HG03354 (cell line): ENCODE measurements around the gene GFOD2.
"Not testable (repeated sequence)": the region's sequence is repeated elsewhere in the genome, so short reads cannot be mapped to it uniquely, and the experiment has no call there.

ENCODE experiments used
- ATAC-seq: cut with Tn5 transposase; IDR thresholded peaks from one replicate; pipeline ENCODE4 v1.9.1; 2021; ENCODE audit warnings: mild to moderate bottlenecking; ENCODE audit not compliant: unreplicated experiment, poor library complexity, severe bottlenecking

The GFOD2 gene

DNA sequence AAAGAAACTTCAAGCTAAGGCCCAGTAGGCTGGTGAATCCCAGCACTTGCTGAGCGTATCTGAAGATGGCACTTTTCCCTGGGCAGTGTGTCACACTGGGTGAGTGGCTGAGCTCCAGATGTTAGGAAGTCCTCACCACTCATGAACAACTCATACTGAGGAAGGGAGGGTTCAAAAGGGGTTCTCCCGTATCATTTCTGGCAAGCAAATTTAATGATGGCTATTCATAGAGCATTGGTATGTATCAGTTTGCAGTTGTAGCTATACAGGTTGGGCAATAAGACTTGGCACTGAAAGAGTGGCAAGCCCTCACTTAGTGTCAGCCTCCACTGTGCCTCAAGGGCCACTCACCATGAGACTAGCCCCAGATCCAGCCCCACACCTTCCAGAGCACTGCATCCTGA lies 10.7 kb downstream of the GFOD2 start:
- no peak for ATAC-seq

DNA sequence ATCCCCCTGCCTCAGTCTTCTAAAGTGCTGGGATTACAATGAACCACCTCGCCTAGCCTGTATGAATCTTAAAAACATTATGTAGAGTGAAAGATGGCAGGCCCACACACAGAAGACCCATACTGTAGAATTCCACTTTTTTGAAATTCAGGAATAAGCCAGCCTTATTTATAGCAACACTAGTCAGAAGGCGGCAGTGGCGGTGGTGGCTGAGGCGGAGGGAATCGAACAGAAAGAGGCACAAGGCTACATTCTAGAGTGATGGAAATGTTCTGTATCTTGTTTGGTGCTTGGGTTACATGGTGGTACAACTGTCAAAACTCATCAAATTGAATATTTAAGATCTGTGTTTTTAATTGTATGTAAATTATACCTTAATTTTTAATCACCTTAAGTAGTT lies 11.3 kb downstream of the GFOD2 start:
- ATAC-seq = no peak

DNA sequence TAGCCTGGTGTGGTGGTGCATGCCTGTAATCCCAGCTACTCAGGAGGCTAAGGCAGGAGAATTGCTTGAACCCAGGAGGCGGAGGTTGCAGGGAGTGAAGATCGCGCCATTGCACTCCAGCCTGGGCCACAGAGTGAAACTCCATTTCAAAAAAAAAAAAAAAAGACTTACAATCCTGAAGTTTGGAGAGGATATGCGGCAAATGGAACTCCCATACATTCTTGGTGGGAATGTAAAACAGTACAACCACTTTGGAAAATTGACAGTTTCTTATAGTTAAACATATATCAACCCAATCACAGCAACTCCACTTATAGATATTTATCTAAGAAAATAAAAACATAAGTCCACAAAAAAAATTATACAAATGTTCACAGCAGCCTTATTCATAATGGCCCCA lies 11.9 kb downstream of the GFOD2 start:
- no peak for ATAC-seq

DNA sequence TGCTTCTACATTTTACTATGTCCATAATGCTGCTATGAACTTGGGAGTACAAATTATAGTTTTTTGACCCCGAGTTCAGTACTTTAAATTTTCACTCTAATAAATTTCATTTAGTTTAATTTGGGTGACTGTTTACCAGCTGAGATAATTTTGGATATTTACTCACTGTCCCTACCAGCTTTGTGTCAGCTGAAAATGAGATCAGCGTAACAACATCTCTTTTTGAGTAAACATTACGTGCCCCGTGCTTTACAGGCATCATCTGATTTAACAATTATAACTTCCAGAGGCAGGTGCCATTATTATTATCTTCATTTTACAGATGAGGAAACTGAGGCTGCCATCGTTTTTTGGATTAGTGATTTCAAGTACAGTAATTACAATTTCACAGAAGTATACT lies 15.0 kb downstream of the GFOD2 start:
- ATAC-seq = no peak

DNA sequence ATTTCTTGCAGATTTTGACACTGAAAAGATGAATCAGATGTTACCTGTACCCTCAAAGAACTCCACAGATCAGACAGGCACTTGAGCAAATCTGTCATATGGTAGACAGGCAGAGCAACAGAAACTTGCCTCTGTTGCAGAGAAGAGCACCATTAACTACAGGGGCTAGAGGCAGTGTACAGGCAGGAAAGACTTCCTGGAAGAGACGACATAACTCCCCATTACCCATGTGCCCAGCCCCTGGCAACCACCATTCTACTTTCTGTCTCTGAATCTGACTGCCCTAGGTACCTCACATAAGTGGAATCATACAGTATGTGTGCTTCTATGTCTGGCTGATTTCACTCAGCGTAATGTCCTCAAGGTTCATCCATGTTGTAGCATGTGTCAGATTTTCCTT lies 15.5 kb downstream of the GFOD2 start:
- no peak for ATAC-seq

DNA sequence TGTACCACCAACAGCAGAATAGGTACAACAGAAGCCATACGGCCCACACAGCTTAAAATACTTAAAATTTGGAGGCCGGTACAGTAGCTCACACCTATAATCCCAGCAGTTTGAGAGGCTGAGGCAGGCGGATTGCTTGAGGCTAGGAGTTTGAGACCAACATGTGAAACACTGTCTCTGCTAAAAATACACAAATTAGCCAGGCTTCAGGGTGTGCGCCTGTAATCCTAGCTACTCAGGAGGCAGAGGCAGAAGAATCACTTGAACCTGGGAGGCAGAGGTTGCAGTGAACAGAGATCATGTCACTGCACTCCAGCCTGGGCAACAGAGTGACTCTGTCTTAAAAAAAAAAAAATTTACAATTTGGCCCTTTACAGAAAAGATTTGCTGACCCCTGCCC lies 17.0 kb downstream of the GFOD2 start:
- ATAC-seq = no peak

DNA sequence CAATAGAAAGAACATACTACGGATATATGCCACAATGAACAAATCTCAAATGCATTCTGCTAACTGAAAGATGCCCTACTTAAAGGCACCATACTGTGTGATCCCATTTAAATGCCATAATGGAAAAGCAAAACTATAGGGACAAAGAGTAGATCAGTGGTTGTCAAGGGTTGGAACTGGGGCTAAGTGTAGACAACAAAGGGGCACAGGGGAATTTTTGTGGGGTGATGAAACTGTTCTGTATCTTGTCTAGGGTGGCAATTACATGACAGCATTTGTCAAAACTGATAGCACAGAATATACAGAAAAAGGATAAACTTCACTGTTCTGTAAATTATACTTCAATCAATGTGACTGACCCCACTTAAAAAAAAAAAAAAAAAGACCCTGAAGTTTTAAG lies 17.7 kb downstream of the GFOD2 start:
- no peak for ATAC-seq

DNA sequence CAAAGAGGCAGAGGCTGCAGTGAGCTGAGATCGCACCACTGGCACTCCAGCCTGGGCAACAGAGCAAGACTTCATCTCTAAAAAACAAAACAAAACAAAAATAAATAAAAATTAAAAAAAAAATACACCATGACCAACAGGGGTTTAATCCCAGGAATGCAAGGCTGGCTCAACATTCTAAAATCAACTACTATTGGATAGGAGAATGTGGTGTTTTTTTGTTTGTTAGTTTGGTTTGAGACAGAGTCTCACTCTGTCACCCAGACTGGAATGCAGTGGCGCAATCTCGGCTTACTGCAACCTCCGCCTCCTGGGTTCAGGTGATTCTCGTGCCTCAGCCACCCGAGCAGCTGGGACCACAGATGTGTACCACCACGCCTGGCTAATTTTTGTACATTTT lies 19.9 kb downstream of the GFOD2 start:
- no peak for ATAC-seq

DNA sequence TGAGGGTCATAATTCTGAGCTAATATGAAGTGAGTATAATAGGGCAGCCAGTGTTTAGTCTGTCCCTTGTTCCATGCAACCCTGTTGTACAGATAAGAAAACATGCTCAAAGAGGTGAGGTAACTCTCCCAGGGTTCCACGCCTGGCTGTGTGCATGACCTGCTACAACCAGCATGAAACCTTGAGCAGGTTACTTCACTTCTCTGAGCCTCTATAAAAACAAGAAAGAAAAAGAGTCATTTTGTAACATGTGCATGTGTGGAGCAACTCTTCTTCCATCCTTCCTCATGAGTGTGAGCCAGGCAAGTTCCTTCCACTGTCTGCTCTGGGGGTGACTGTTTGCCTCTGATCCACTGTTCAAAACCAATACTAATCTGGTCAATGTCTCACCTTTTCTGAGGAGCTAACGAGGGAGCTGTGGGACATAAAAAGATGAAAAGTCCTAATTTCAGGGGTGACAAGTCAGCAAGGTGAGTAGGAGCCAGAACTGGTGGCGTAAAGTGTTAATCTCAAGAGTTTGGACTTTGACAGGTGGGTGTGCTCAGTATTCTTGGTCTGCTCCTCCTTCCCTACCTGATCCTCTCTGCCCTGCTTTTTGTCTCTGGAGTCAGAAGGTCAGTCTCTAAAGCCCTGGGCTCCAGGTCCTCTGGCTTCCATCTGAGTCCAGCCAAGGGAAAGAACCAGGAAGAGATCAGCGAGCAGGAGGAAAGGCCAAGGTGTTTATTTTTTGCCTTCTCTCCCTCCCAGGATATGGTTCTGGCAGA lies 21.5 kb downstream of the GFOD2 start:
- ATAC-seq = no peak

DNA sequence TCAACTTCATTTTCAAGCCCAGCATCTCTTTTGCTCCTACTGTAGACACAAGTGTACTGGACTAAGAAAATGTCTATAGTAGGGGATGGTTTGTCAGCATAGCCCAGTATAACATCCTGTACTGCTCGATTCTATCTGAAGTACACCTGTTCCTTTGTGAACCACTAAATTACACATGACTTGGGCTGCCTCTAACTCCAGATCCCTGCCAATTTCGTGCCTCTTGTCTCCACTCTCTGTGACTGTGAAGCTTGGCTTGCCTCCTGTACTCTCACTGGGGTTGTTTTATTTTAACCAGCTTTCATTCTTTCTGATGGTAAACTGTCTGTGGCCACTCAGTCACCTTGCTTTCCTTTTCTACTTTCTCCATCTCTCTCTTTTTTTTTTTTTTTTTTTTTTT lies 24.5 kb downstream of the GFOD2 start:
- ATAC-seq = no peak

DNA sequence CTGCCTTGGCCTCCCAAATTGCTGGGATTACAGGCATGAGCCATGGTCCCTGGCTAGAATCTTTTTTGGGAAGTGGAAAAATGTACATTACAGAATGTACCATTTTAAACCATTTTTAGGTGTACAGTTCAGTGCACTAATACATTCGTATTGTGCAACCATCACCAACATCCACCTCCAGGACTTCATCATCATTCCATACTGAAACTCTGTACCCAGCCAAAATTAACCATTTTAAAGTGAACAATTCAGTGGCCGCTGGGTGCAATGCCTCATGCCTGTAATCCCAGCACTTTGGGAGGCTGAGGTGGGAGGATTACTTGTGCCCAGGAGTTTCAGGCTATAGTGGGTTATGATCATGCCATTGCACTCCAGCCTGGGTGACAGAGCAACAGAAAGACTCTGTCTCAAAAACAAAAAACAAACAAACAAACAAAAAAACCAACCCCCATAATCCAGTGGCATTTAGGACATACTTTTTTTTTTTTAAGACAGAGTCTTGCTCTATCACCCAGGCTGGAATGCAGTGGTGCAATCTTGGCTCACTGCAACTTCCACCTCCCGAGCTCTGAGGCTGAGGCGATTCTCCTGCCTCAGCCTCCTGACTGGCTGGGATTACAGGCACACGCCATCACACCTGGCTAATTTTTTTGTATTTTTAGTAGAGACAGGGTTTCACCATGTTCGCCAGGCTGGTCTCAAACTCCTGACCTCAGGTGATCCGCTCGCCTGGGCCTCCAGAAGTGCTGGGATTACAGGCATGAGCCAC lies 25.4 kb downstream of the GFOD2 start:
- ATAC-seq = not testable (repeated sequence)

DNA sequence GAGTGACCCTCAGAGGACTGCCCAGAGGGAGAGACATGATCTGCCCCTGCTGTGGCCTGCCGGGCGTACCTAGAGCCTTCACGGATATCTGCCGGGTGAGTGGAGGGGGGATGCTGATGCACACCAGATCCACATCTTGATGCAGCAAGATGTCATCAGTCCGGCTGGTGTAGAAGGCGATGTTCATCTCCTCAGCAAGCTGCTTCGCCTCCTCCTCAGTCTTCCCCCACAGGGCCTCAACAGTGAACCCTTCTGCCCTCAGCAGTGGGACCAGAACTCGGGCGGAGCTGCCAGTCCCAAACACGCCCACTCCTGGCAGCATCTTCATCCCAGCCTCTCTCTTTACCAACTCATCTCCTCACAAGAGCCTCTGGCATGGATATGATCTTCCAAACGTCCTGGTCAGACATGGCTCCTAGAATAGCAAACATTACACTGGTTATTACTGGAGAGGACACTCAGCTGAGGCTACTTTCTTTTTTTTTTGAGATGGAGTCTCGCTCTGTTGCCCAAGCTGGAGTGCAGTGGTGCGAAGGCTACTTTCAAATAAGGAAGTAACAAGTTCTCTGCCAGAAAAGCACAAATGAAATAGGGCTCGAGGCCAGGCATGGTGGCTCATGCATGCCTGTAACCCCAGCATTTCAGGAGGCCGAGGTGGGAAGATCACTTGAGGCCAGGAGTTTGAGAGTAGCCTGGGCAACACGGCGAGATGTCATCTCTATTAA lies 33.6 kb downstream of the GFOD2 start:
- ATAC-seq = no peak

DNA sequence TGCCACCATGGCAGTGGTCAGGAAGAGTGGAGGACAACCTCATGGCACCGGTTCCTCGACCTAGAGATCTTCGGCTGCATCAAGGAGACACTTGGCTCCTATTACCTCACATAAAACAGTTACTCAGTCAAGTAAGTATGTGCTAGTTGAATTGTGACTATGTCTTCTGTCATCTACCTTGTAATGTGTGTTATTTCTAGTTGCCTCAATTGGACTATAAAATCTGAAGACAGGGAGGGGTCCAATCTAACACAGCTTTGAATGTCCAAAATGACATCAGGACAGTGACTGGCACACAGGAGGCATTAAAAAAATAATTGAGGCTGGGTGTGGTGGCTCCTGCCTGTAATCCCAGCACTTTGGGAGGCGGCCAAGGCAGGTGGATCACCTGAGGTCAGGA lies 35.3 kb downstream of the GFOD2 start:
- no peak for ATAC-seq

DNA sequence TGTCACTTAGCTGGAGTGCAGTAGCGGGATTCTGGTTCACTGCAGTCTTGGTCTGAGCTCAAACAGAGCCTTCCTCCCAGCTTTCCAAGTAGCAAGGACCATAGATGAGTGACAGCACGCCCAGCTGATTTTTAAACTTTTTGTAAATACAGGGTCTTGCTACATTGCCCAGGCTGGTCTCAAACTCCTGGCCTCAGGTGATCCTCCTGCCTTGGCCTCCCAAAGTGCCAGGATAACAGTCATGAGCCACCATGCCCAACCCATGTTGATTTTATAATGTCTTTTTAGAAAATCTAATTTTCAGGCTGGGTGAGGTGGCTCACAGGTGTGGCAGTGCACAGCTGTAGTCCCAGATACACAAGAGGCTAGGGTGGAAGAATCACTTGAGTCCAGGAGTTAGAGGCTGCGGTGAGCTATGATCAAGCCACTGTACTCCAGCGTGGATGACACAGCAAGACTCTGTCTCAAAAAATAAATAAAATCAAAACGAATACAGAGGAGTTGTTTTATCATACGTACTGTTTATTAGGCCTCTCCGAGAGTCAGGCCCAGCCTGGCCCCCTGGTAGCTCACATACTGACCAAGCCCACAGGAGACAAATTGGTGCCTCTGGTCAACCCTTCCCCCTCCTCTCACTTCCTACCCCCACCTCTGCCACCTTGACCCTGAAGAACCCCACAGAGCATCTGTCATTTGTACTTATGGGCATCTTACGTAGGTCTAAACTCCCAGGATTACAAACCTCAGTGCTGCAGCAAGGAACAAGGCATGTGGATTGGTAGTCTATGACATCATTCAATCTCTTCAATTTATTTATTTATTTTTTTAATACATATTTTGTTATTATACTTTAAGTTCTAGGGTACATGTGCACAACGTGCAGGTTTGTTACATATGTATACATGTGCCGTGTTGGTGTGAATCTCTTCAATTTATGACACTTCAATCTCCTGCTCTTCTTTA lies 38.9 kb downstream of the GFOD2 start:
- ATAC-seq = no peak

DNA sequence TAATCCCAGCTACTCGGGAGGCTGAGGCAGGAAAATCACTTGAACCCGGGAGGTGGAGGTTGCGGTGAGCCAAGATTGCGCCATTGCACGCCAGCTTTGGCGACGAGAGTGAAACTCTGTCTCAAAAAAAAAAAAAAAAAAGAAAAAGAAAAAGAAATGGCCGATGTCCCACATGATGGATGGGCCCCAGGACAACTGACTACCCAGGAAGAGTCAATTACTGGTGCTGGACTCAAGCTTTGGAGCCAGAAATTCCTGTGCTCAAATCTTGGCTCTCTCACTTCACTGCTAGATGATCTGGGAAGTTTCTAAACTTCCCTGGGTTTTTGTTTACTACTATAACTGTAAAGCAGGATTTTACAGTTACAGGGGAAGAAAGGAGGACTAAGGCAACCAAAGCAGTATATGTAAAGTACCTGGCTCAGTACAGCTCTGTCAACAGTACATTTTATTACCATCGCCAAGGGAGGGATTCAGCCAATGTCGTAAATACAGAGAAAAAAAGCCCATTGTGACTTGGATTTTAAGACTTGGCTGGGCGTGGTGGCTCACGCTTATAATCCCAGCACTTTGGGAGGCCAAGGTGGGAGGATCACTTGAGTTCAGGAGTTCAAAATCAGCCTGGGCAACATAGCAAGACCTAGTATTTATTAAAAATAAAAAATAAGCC lies 40.6 kb downstream of the GFOD2 start:
- no peak for ATAC-seq

DNA sequence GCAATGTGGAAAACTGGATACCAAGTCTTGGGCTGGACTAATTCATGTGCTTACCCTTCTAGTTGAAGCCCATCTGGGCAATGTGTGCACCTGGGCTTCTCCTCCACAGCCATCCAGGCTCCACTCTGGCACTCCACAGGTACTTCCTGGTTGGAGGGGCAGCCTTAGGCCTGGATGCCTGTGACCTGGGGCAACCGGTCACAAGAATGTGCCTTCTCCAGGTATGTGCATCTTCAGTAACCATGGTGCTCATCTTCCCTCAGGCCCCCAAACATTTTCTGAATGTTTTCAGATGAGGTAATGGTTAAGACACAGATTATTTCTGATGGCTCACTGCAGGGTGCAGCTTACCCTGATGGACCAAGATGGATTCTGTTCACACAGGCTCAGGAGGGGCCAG lies 41.4 kb downstream of the GFOD2 start:
- no peak for ATAC-seq

DNA sequence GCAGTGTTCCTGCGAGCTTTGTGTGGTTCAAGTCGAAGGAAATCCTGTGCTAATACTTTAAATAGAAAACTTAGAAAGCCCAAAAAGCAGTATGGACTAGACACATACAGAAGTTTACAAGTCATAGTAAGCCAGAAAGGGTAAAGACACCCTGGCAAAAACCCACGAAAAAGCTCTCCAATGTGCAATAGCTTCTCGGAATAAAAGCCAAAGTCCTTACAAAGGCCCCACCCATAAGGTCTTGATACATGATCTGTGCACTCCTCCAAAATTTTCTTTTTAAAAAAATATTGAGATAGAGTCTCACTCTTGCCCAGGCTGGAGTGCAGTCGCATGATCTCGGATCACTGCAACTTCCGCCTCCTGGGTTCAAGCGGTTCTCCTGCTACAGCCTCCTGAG lies 42.2 kb downstream of the GFOD2 start:
- ATAC-seq = no peak

DNA sequence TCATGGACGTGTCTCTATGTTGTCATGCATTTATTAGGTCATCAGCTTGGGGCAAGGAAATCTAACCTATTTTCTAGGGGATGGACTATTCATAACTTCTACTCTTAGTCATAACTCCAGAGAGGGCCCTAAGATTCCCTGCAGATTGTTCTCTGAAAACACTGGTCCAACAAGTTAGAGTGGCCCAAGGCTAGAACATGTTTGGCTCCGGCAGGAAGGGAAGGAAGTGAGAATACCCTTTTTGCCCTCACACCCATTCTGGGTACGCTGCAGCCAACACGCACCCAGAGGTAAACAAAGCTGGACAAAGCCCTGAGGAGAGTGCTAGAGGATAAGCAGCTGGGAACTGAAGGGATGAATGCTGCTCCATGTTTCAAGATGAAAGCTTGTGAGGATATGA lies 42.6 kb downstream of the GFOD2 start:
- no peak for ATAC-seq

DNA sequence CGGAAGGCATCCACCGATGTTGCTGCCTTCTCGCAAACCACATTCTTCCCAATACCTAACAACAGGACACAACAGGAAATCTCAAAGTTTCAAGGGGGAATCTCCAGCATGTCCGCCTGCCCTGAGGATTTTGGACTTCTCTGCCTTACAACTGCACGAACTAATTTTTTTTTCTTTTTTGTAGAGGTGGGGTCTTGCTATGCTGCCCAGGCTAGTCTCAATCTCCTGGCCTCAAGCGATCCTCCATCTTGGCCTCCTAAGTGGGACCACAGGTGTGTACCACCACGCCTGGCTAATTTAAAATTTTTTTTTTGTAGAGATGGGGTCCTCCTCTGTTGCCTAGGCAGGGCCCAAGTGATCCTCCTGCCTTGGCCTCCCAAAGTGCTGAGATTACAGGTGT lies 43.1 kb downstream of the GFOD2 start:
- no peak for ATAC-seq
